ENCODE results near the gene TMEM156.
"Not testable (repeated sequence)": the region's sequence is repeated elsewhere in the genome, so short reads cannot be mapped to it uniquely, and the experiment has no call there.

The TMEM156 gene

DNA sequence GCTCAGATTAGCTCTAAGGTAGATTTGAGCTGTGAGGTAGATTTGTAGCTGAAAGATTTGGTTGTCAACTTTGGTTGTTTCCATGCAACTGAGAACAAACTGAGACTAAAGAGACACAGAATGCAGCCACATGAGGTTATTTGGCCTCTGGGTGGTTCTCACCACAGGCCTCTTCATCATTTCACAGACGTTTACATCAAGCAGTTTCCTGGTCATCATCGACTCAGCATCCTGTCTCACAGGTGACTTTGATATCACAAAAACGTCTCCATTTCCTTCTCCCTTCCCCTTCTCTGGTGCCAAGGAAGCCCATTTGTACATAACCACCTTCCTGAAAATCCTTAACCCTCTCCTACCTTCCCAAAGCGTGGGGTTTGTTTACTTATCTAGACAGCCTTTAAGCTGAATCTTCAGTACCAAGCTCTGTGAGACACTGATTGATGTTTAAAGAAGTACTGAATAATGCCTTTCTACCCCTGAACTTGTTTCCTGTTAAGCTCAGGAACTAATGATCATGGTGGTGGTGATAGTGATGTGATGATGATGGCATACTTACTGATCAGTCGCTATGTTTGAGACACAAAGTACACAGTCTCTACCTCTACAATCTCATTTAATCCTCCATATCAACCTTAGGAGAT lies 82.7 kb downstream of the TMEM156 start:
- no peak overlapping the region for H3K4me3 ChIP-seq (ENCODE audit: control insufficient read depth, low read depth, low read length)
- TF ChIP-seq CTCF (IDR thresholded peaks at IDR 0.05; ENCODE audit: control insufficient read depth, insufficient read depth, low read depth, low read length, missing control alignments) = no peak
- no peak for DNase-seq (ENCODE audit: low read depth)

GRCh38 chr4:38948551-38948950 lies 83.7 kb downstream of the TMEM156 start:
- no peak for TF ChIP-seq CTCF (IDR thresholded peaks at IDR 0.05; ENCODE audit: control insufficient read depth, insufficient read depth, low read depth, low read length, missing control alignments)
- peak; percentile 83 for DNase-seq (ENCODE audit: low read depth)
- no peak overlapping the region for H3K4me3 ChIP-seq (ENCODE audit: control insufficient read depth, low read depth, low read length)

DNA sequence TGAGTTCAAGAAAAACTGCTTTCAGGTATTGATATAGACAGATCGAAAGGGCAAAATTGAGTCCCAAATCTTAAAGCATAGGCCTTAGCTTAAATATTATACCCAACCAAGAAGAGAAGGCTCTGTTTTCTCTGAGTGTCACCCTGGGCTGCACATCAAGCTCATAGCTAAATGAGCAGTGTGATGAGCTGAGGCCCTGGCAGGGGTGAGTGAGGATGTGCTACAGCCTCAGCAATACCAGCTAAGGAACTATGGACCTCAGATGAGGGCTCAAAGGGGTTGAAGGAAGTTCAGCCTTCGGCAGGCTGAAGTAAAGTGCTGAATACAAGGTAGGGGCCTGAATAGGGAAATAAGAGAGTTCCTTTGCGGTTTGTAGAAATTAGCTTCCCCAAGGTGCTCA lies 85.3 kb downstream of the TMEM156 start:
- no peak for TF ChIP-seq CTCF (IDR thresholded peaks at IDR 0.05; ENCODE audit: control insufficient read depth, insufficient read depth, low read depth, low read length, missing control alignments)
- DNase-seq (ENCODE audit: low read depth) = no peak
- no peak overlapping the region for H3K4me3 ChIP-seq (ENCODE audit: control insufficient read depth, low read depth, low read length)

GRCh38 chr4:38944440-38944839 lies 87.8 kb downstream of the TMEM156 start:
- TF ChIP-seq CTCF (IDR thresholded peaks at IDR 0.05; ENCODE audit: control insufficient read depth, insufficient read depth, low read depth, low read length, missing control alignments) = no peak
- H3K4me3 ChIP-seq (ENCODE audit: control insufficient read depth, low read depth, low read length) = no peak overlapping the region
- no peak for DNase-seq (ENCODE audit: low read depth)

DNA sequence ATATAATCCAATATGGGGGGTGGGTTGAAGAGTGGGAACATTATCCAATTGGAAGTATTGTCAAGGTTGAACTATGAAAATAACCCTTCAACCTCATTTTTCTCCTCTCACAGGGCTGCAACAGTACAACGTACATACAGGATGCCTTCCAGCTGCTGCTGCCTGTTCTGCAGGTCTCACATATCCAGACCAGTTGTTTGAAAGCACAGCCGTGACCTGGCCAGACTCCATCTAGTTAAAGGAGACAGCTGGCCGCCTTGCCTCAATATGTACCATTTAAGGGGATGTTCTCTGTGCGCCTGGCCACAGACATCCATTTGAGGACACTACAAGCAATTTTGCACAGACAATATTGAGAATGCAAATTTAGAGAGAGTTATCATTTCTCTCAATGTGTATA lies 88.9 kb downstream of the TMEM156 start:
- TF ChIP-seq CTCF (IDR thresholded peaks at IDR 0.05; ENCODE audit: control insufficient read depth, insufficient read depth, low read depth, low read length, missing control alignments) = no peak
- H3K4me3 ChIP-seq (ENCODE audit: control insufficient read depth, low read depth, low read length) = no peak overlapping the region
- no peak for DNase-seq (ENCODE audit: low read depth)

DNA sequence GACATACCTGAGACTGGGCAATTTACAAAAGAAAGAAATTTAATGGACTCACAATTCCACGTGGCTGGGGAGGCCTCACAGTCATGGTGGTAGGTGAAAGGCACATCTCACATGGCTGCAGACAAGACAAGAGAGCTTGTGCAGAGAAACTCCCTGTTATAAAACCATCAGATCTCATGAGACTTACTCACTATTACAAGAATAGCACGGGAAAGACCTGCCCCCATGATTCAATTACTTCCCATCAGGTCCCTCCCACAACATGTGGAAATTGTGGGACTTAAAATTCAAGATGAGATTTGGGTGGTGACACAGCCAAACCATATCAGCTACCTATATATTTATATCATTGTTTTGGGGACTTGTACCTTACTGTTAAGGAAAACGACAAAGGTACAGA lies 90.3 kb downstream of the TMEM156 start:
- DNase-seq (ENCODE audit: low read depth); H3K4me3 ChIP-seq (ENCODE audit: control insufficient read depth, low read depth, low read length): not testable (repeated sequence)

DNA sequence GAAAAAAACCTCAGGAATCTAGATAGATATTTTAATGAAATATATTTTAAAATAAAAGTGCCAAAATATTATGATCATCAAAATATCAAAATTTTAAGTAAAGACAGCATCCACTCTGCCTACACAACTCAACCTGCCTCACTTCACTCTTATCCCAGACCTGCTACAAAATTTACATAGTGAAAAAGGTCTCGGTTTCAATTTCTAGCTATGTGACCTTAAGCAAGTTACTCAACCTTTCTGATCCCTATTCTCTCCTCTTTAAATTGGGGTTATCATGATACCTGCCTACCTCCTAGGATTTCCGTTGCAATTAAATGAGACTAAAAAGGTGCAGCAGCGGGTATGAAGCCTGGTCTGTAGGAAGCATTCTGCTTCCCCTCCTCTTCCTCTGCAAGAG lies 91.7 kb downstream of the TMEM156 start:
- H3K4me3 ChIP-seq (ENCODE audit: control insufficient read depth, low read depth, low read length) = no peak overlapping the region
- no peak for TF ChIP-seq CTCF (IDR thresholded peaks at IDR 0.05; ENCODE audit: control insufficient read depth, insufficient read depth, low read depth, low read length, missing control alignments)
- DNase-seq (ENCODE audit: low read depth) = no peak
